ENCODE data around the gene MPZL1.

DNA sequence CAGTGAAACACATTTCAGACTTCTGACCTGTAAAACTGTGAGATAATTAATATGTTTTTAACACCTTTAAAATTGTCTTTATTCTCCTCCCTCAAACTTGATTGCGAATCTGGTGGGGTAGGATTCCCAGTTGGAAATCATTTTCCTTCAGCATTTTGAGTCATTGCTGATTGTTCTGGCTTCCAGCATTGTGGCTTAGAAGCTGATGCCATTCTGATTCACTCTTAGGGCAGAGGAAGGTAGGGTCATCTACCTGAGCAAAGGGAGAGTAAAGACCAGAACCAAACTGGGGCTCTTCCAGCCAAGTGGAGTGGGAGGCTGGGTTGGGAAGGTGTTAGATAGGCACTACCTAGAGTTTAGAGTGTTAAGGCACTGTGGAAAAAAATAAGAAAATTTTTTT, 61.2 kb downstream of the MPZL1 start:
- TF ChIP-seq, protein P1, sequence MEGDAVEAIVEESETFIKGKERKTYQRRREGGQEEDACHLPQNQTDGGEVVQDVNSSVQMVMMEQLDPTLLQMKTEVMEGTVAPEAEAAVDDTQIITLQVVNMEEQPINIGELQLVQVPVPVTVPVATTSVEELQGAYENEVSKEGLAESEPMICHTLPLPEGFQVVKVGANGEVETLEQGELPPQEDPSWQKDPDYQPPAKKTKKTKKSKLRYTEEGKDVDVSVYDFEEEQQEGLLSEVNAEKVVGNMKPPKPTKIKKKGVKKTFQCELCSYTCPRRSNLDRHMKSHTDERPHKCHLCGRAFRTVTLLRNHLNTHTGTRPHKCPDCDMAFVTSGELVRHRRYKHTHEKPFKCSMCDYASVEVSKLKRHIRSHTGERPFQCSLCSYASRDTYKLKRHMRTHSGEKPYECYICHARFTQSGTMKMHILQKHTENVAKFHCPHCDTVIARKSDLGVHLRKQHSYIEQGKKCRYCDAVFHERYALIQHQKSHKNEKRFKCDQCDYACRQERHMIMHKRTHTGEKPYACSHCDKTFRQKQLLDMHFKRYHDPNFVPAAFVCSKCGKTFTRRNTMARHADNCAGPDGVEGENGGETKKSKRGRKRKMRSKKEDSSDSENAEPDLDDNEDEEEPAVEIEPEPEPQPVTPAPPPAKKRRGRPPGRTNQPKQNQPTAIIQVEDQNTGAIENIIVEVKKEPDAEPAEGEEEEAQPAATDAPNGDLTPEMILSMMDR (IDR thresholded peaks at IDR 0.05): no peak
- no peak for TF ChIP-seq SP1 (CRISPR knock-in tag; conservative IDR thresholded peaks at IDR 0.05)
- TF ChIP-seq, protein P2, sequence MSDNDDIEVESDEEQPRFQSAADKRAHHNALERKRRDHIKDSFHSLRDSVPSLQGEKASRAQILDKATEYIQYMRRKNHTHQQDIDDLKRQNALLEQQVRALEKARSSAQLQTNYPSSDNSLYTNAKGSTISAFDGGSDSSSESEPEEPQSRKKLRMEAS (CRISPR knock-in tag; IDR thresholded peaks at IDR 0.05): no peak
- TF ChIP-seq CREM (CRISPR knock-in tag; IDR thresholded peaks at IDR 0.05): no peak
- TF ChIP-seq ZNF263 (CRISPR knock-in tag; IDR thresholded peaks at IDR 0.05; ENCODE audit: low read depth): no peak
- TF ChIP-seq, protein P3, sequence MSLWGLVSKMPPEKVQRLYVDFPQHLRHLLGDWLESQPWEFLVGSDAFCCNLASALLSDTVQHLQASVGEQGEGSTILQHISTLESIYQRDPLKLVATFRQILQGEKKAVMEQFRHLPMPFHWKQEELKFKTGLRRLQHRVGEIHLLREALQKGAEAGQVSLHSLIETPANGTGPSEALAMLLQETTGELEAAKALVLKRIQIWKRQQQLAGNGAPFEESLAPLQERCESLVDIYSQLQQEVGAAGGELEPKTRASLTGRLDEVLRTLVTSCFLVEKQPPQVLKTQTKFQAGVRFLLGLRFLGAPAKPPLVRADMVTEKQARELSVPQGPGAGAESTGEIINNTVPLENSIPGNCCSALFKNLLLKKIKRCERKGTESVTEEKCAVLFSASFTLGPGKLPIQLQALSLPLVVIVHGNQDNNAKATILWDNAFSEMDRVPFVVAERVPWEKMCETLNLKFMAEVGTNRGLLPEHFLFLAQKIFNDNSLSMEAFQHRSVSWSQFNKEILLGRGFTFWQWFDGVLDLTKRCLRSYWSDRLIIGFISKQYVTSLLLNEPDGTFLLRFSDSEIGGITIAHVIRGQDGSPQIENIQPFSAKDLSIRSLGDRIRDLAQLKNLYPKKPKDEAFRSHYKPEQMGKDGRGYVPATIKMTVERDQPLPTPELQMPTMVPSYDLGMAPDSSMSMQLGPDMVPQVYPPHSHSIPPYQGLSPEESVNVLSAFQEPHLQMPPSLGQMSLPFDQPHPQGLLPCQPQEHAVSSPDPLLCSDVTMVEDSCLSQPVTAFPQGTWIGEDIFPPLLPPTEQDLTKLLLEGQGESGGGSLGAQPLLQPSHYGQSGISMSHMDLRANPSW (CRISPR knock-in tag; conservative IDR thresholded peaks at IDR 0.05; ENCODE audit: low read depth): no peak
- TF ChIP-seq RELA (CRISPR knock-in tag; IDR thresholded peaks at IDR 0.05; ENCODE audit: borderline replicate concordance): no peak
- TF ChIP-seq, protein P4, sequence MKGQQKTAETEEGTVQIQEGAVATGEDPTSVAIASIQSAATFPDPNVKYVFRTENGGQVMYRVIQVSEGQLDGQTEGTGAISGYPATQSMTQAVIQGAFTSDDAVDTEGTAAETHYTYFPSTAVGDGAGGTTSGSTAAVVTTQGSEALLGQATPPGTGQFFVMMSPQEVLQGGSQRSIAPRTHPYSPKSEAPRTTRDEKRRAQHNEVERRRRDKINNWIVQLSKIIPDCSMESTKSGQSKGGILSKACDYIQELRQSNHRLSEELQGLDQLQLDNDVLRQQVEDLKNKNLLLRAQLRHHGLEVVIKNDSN (CRISPR knock-in tag; IDR thresholded peaks at IDR 0.05): no peak
- no peak for TF ChIP-seq ELF4 (CRISPR knock-in tag; IDR thresholded peaks at IDR 0.05; ENCODE audit: low read depth)

Measured in WTC11 (cell line).